RCC 7860 (cell line): Measurements from ENCODE around the gene SLC9A5.

ENCODE experiments used
- DNase-seq: peaks from one replicate; pipeline ENCODE4 v3.0.0-alpha.2; 2015; ENCODE audit warnings: low spot score
- FAIRE-seq: peaks from 2 replicates; lab custom pipeline; 2012; peaks lifted over from hg19 to GRCh38; lab: Jason Lieb, UNC

SLC9A5 gene

DNA sequence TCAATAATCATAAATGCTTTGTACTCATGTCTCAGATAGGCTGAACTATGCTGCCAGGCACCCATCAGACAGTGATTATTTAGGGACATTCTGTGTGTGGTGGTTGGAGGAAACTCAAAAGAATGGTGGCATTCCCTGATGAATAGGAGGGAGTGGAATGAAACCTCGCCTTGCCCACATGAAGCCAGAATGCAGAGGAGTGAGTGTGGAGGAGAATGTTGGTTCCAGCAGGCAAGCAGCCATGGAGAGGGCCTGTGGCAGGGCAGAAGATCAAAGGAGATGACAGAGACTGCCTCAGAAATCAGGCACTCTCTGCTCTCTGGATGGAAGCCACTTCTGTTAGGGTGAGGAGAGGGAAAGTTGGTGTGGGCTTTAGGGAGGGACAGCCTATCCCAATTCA, 55.2 kb downstream of the SLC9A5 start:
- FAIRE-seq = no peak

DNA sequence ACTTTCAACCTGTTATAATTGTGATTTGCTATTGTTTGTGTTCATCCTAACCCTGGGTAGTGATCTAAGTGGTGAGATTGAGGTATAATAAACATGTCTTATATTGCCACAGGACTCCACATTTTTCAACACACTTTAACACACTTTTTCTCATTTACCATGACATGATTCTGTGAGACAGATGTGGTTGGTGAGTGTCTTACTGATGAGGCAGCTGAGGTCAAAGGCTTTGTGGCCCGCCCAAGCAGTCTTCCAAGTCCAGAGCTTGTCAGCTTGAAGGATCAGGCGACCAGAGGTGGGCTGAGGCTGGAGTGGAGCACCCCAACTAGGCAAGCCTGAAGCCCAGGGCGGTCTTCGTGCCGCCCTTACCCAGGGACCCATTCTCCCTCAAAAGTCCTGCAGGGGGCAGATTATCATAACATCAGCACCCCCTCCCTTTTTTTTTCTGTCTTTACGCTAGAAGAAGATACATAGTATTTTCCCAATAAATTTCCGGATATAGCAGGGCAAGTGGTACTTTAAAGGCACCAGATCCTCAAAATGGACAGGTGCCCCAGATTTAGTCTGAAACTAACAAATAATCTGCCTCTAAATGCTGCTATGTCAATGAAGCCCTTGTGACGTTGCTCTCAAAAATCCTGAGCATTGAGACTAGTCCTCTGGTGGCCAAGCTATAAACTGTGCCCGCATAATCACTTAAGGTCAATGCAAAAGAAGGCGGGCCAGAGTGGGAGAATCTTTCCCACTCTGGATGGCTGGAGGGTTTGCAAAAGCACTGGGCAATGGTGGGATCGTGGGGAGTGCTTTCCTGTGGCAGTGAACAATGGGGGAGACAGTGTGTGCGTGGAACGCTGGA, 56.7 kb downstream of the SLC9A5 start:
- DNase-seq (no peak), FAIRE-seq (no peak)

More for the DNA sequence above, 55.2 kb downstream of the SLC9A5 start:
- DNase-seq = no peak

DNA sequence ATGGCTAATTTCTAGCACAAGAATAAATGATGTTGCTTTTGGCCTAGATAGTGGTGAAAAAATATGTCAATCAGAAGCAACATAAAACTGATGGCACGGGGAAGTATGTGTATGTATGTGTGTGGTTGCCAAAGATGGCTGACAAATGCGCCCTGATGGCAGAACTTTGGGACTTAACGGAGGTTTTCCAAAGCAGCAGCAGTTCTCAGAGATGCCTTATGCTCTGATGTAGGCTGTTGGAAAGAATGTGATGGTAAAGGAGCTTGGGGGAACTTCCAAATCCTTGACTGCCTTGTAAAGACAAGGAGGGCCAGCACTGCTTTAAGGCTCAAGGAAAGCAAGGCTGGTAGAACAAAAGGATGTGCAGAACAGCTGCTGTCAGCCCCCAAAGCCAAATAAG, 61.8 kb downstream of the SLC9A5 start:
- FAIRE-seq (no peak), DNase-seq (no peak)

DNA sequence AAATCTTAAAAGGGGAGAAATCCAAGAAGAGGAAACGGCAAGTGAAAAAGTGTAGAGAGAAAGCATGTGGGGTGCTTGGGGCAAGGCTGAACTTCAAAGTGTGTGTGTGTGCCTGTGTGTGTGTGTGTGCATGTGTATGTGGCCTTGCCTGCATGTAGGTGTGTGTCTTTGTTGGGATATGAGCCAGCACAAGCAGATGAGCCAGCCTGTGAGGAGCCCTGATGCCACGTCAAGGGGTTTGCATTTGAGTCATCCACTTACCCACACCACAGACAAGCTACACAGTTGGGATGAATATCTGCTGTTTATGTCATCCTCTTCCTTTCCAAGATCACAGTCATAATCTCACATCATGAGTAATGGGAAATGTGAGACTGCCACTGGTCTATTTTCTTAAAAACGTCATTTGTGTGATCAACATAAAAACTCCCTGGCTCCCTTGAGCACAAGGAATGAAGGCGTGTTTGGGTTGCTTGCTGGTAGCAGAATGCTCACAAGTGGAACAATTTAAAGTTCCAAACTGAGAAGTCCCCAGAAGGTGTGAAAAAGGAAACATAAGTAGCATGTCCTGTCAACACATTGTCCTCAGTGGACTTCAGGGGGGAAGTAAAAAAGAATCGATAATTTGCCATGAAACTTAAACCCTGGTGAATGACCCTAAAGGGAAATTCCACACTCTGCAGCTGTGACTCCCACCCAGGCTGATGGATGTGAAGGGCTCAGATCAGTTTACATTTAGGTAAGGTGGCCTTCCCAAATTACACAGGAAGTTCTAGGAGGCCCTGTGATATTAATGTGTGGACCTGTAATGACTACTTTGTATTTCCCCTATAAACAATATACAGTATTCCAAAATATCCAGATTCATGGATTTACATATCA, 63.1 kb downstream of the SLC9A5 start:
- FAIRE-seq = peak; percentile 86

DNA sequence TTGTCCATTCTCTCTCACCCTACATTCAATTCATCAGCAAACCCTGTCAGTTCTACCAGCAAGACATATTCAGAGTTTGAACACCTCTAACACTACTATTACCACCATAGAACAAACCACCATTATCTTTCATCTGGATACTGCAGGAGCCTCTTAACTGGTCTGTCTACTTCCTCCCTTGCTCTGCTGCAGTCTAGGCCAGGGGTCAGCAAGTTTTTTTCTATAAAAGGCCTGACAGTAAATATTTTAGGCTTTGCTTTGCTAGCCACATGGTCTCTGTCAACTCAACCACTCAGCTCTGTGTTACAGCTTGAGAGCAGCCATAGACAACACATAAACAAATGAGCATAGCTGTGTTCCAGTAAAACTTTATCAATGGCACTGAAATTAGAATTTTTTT, 63.9 kb downstream of the SLC9A5 start:
- DNase-seq = no peak
- no peak for FAIRE-seq

More for the DNA sequence above, 63.1 kb downstream of the SLC9A5 start:
- peak; percentile 99 for DNase-seq

DNA sequence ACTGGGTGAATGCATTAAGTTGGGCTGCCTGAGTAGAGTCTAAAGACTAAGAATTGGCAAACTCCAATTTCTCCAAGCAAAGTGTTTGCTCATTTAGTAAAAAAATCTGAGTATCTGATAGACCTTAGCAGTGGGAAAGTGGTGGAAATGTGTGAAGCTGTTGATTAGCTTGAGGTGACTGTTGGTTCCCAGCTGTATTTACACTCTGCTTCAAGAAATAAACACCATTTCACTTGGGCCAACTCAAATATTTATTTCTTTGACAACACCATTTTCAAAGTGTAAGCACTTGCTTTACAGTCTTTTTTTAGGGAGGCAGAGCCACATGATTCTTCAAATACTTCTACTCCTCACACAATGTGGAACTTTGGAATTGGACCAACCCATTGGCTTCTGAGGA, 69.1 kb downstream of the SLC9A5 start:
- DNase-seq = no peak

More for the DNA sequence above, 69.1 kb downstream of the SLC9A5 start:
- FAIRE-seq = no peak
